Right renal pelvis (tissue), 4 donors: ENCODE data around the gene ZNF789. TPM values are rescaled to one million over a fixed set of nuclear protein-coding genes. Genes with fewer than 3 reads are reported as not detected.
"Not testable (repeated sequence)": the region's sequence is repeated elsewhere in the genome, so short reads cannot be mapped to it uniquely, and the experiment has no call there.

Experiments used
- DNase-seq, 4 donors: peaks; one replicate each; pipeline ENCODE4 v3.0.0-alpha.2; 2013; ENCODE audit warnings: low read depth in 4 of 4, low spot score in 3 of 4, missing footprints in 1 of 4
- polyA plus RNA-seq, 4 donors: library from polyadenylated mRNA; unstranded; fragments of 120-200 nt; gene quantifications; one replicate each; pipeline ENCODE4 v1.2.1, GENCODE V29; 2013; ENCODE audit not compliant: insufficient read length in 4 of 4

Gene ZNF789
- 10 to 100 TPM; 23.1 to 31.5 (median 24.2) TPM for polyA plus RNA-seq

GRCh38 chr7:99472561-99473314, at the start of gene ZNF789:
Gene ZNF789 (plus strand): TSS chr7:99472890. CDS start chr7:99476457, 3,567 bp downstream.
- peak; percentile 86 to 92 (median 91) for DNase-seq

GRCh38 chr7:99424932-99425730, 47.6 kb upstream of the ZNF789 start:
- no peak for DNase-seq

- no peak for DNase-seq
These were observed 43.6 kb upstream of the ZNF789 start for GRCh38 chr7:99428972-99429566.

- no peak for DNase-seq
These were observed 42.9 kb upstream of the ZNF789 start for GRCh38 chr7:99429756-99430155.

DNA sequence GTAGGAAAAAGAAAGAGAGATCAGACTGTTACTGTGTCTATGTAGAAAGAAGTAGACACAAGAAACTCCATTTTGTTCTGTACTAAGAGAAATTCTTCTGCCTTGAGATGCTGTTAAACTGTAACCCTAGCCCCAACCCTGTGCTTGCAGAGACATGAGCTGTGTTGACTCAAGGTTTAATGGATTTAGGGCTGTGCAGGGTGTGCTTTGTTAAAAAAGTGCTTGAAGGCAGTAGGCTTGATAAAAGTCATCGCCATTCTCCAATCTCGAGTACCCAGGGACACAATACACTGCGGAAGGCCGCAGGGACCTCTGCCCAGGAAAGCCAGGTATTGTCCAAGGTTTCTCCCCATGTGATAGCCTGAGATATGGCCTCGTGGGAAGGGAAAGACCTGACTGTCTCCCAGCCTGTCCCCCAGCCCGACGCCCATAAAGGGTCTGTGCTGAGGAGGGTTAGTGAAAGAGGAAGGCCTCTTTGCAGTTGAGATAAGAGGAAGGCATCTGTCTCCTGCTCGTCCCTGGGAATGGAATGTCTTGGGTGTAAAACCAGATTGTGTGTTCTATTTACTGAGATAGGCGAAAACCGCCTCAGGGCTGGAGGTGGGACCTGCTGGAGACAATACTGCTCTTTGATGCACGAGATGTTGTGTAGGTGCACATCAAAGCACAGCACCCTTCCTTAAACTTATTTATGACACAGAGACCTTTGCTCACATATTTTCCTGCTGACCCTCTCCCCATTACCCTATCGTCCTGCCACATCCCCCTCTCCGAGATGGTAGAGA, 40.7 kb upstream of the ZNF789 start:
- DNase-seq: not testable (repeated sequence)

- DNase-seq: no peak
These were observed 39.5 kb upstream of the ZNF789 start for GRCh38 chr7:99433158-99433557.

DNA sequence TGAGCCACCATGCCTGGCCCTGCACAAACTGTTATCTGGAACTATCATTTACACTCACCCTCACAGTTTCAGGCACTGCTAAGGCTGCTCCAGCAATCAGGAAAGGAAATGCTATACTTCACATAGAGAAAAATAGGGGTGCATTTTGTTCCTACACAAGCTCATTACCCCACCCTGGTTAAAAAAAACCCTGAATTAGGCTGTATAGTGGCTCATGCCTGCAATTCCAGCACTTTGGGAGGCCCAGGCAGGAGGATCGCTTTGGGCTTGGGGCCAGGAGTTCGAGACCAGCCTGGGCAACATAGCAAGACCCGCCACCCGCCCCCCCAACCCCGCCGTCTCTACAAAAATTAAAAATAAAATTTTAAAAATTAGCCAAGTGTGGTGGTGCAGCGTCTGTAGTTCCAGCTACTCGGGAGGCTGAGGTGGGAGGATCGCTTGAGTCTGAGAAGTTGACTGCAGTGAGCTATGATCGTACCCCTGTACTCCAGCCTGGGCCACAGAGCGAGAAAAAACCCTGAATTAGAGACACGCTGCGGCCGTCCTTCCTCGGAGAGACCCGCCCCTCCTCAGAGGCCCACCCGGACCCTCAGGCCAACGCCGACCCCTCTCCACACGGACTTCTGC, 34.6 kb upstream of the ZNF789 start:
- DNase-seq: no peak

DNA sequence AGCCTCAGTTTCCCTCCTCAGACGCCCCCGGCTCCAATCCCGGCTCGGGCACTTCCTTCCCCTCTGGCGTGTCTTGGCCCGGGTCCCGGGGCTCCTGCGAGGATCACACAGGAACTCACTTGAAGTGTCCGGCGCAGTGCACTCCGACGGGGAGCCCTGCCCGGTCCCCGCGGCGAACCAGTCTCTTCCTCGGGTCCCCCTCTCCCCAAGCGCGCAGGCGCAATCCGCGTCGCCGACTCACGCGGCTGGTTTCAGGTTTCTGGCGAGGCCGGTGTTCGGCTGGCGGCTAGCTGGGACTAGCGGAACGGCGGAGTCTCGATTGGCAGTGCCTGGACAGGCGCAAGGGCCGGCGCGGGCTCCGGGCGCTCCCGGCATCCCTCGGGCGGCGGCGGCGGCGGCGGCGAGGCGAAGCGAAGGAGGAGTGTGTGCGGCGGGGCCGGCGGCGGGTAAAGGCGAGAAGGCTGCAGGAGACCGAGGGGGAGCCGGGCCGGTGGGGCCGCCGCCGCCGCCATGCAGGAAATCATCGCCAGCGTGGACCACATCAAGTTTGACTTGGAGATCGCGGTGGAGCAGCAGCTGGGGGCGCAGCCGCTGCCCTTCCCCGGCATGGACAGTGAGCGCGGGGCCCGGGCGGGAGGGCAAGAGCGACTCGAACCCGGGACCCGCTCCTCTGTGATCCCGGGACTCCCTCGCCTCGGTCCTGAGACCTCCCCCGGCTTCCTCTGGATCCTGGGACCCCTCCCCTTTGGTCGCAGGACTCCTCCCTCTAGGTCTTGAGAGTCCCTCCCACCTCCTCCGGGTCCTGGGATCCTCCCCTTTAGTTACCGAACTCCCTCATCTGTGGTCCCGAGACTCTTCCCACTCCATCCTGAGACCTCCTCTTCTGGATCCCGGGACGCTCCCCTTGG, 33.9 kb upstream of the ZNF789 start, which contains the start of the genes CPSF4 and PTCD1:
CPSF4 (plus strand) TSS at position 371 of the 908 bp plus-strand sequence; CDS start at position 511, 140 bp downstream.
PTCD1 (minus strand) TSS at position 226 of the 908 bp plus-strand sequence. CDS start 3,556 bp downstream, outside the sequence.
- peak; percentile 87 to 90 (median 89) for DNase-seq

GRCh38 chr7:99440195-99440594, 32.5 kb upstream of the ZNF789 start:
- DNase-seq: no peak

DNA sequence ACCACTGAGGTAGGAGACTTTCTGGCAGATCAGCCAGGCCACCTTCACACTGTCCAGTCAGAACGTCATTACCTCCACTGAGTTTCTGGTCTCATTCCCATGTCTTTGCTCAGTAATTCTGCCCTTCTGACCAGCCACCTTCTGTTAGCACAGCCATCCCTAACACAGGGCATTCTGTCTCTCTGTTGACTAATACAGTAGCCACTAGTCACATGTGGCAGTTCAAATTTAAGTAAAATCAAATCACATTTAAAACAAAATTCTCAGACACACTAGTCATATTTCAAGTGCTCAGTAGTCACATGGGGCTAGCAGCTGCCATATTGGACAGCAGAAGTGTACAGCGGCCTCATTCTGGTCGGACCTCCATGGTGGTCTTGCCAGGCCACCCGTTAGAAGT, 26.6 kb upstream of the ZNF789 start:
- no peak for DNase-seq

- DNase-seq: no peak
These were observed 24.7 kb upstream of the ZNF789 start for GRCh38 chr7:99447943-99448342.

DNA sequence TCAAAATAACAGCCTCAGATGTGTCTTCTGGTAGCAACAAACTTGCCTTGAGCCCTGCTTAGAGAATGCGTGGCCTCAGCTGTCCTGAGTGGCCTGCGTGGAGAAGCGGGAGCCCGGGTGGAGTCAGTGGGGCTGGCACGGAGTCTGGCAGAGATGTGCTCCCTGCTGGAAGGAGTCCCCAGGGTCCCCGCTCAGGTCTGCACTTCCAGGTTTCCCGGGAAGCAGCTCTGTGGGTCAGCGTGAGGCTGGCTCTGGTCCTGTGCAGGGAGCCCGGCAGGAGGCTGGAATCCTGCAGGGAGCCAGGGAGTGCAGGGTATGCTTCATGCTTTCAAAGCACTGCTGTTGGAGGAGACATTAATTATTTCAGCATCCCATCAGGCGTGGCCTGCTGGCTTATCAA, 23.8 kb upstream of the ZNF789 start:
- DNase-seq: no peak

DNA sequence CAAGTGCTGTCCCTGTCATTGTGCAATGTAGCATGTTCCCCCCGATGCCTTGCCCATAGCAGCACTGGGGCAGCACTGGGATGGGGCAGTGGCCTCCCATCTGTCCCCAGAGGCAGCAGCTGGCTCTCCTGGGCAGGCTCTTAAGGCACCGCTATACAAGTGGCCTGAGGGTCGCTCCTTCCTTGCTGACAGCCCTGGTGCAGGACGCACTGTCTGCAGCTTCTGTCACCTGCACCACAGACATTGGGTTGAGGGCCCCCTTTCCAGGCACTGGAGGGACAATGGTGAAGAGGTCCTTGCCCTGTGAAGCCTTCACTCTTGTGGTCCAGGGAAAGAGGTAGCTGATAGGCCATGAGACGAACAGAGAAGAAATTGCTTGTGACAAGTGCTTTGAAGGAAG, 23.4 kb upstream of the ZNF789 start:
- no peak for DNase-seq

DNA sequence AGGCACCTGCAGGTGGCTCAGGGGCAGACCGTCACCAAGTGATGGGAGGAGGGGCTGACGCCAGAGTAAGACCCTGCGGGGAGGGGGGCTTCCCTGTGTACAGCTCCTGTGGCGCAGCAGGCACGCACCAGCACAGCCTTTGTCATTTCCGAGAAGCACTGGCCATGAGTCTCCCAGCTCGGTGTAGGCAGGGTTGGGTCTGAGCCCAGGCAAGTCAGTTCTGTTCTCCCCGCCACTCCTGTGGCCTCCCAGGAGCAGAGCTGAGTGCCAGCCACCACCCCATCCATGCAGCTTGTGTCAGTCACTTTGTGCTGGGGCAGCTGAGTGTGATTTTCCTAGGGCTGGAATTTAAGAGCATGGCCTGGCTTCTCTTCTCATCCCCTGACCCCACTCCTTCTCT, 20.8 kb upstream of the ZNF789 start:
- DNase-seq: no peak

- DNase-seq: no peak
These were observed 20.1 kb upstream of the ZNF789 start for GRCh38 chr7:99452541-99452940.

- no peak for DNase-seq
These were observed 19.6 kb upstream of the ZNF789 start for GRCh38 chr7:99453105-99453504.

- DNase-seq: no peak
These were observed 16.8 kb upstream of the ZNF789 start for GRCh38 chr7:99455874-99456273.

DNA sequence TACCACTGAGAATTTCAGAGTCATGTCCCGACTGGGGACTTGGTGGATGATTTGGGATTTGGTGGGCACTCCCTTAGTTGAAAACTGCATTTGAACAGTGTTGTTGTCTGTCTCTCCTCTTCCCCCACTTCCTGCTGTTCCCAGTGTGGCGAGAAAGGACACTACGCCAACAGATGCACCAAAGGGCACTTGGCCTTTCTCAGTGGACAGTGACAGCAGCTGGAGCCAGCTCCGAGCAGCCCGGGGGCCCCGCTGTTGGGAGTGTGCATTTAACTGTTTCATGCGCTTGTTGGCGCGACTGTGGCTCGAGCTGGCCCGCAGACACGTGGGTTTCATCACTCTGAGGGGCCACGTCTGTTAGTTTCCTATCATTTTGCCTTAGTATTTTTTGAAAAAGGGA, 16.4 kb upstream of the ZNF789 start:
- no peak for DNase-seq
